GM18861 (cell line): Measurements from ENCODE around the gene MS4A14.
"Not testable (repeated sequence)": the region's sequence is repeated elsewhere in the genome, so short reads cannot be mapped to it uniquely, and the experiment has no call there.

Source experiments
- ATAC-seq: cut with Tn5 transposase; IDR thresholded peaks from one replicate; pipeline ENCODE4 v1.9.1; 2021; ENCODE audit not compliant: unreplicated experiment

The MS4A14 gene

DNA sequence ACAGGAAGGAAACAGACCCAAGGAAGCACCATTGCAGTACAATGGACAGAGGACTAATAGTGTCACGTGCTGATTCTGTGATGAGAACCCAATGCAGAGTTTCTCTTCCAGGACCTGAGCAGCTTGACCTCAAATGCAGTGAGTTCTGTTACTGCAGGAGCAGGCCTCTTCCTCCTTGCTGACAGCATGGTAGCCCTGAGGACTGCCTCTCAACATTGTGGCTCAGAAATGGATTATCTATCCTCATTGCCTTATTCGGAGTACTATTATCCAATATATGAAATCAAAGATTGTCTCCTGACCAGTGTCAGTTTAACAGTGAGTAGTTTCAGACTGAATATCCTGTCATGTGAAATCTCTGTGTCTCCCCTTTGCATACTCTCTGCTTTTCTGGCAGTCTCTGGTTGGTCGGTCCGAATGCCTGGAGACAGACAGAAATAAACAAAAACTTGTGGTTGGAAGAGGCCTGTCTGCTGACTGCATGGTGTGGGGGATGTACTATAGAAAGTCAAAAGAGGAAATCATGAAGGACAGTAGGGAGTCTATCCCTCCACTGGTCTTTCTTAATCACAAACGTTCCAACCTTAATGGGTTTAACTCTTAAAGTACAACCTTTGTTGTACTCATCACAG is 6.9 kb upstream of the MS4A14 start:
- peak; percentile 95 for ATAC-seq

DNA sequence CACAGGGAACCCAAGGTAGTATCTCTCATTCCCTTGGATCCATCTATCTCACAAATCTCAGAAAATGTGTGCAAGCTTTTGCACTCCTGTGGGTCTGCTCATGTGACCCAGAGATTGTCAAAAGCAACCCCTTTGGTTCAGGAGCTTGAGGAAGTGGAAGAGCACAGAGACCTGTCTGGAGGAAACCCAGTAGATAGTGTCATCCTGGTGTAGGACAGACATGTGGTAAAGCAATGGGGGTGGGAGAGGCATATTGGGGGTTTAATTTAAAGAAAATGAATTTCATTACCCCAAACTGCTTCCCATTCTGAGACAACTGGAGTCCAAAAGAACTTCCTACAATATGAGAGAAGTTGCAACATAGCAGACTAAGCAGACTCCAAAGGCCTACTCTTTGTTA is 5.8 kb upstream of the MS4A14 start:
- ATAC-seq = no peak

DNA sequence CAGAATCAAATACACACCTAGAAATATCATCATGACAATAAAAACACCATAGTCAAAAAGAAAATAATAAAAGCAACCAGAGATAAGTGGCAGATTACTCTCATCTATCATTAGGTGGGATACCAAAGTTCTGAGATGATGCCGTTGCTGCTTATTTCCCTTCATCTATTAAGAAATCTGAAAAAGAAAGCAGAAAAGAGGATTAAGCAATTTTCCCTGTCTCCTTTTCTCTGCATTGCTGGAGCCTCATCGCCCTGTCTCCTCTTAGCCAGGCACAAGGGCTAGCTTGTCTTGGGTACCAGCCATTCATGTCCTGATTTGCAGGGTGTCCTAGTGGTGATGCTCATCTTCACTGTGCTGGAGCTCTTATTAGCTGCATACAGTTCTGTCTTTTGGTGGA is 3.9 kb upstream of the MS4A14 start:
- no peak for ATAC-seq

DNA sequence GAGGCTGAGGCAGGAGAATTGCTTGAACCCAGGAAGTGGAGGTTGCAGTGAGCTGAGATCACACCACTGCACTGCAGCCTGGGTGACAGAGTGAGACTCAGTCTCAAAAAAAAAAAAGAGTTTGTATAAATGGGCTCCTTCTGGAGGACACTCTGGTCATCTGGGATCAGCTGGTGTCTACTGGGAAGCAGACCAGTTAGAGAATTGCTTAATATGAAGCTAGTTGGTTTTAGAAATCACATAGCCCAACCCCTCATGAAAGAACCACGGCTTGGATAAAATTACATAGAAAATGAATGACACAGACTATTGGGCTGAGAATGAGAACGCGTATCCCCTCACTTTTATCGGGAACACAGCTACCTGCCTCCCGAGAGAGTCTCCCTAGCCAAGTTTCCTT is 3.2 kb upstream of the MS4A14 start:
- no peak for ATAC-seq

DNA sequence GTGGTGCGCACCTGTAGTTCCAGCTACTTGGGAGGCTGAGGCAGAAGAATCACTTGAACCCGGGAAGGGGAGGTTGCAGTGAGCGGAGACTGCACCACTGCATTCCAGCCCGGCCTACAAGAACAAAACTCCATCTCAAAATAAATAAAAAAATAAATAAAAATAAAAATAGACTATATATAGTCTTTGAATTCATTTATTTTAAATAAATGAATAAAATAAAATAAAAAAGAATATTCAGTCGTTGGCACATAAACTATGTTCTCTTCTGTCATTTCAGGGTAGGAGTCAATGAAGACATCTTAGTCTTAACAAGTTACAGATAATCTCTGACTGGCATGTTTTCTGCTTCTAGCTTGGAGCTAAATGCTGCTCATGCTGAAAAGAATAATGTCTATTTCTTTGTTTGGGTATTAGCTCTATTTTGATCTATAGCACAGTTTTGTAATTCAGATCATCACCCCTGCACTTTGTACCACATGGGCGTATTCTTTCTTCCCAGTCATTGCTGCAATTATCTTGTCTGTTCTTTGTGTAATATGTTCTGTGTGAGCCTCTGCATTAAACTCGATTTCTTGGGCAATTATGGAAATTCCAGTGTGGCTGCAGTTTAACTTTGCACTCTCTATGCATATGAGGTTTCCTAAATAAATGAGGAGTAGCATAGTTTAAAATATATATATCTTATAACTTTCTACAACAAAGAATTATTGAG is 1.4 kb upstream of the MS4A14 start:
- no peak for ATAC-seq

DNA sequence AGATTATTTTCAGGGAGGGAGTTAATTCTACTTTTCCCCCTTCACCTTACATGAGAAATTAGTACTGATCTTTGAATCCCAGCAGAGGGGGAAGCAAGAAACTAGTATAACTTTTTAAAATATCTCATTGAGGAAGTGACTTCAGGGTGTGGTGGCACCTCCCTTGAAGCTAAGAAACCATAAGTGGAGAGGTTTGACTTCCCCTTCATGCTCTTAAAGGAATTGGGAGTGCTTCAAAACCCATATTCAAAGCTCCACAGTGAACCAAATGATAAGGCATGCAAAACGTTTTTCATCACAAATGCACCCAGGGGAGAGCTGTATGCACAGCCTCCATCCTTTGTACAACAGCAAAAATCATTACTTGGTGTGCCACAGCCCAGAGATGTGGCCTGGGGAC is 540 bp downstream of the MS4A14 start:
- ATAC-seq = no peak

DNA sequence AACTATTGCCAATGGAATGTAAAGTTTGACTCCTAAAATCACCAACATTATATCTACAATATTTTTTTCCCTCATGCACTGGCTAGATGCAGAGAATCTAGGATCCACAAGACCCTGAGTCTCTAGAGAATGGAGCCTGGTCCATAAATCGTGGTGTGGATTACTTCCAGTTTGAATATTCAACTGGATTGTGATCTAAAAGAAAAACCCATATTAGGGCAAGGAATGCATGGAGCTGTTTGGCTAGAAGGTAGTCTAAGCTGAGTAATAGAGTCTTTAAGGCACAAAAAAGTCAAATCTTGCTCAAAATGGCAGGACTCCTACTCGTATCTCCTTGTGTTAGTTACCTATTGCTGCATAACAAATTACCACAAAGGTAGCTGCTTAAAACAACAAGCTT is 23.8 kb downstream of the MS4A14 start:
- ATAC-seq = no peak

DNA sequence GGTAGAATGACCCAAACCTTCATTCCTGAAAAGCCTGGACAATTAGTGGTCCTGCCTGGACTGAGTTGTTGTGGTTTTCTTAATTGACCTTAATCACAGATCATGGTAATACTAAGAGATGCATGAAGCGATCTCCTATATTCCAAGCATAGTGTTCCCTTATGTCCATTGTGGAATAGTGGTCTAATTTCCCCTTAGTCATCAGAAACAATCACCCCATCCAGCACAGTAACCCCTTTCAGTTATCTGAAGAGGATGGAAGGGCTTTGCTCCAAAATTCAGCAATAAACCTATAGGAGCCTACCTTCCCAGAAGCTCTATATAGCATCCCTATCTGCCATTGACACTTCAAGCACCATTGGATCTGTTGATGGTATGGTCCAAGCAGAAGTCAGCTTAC is 26.4 kb downstream of the MS4A14 start:
- no peak for ATAC-seq

DNA sequence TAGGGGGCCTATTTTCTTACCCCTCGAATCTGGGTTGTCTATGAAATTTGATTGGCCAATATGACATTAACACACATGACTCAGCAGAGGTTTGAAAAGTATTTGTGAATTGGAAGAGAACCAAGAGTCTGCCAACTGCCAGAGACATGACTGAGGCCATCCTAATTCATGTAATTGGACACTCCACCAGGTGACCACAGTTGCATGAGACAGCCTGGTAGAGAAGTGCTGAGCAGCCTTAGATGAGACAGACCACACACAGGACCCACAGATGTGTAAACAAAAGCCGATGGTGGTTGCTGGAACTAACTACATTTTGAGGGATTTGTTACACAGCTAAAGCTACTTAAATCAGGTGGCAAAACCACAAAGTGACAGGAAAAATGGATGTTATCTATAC is 32.3 kb downstream of the MS4A14 start:
- ATAC-seq = no peak

DNA sequence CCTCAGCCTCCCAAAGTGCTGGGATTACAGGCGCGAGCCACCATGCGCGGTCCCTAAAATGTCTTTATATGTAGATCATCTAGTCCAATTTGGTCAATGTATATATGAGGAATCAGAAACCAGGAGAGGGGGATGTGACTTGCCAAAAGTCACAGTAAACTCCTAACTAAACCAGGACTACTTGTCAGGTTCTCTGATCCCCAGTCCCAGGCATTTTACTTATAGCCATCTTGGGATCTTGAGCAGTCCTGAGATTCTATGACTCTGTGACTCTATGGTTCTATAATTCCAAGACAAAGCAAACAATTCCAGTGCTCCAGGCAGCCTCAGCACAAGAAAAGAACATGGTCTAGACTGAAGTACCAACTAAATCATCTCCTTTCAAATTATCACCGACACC is 33.0 kb downstream of the MS4A14 start, which contains the start of gene MS4A5:
Gene MS4A5 (plus strand): TSS at position 301 of the 400 bp plus-strand sequence. CDS start 103 bp downstream, outside the sequence.
- ATAC-seq = no peak

DNA sequence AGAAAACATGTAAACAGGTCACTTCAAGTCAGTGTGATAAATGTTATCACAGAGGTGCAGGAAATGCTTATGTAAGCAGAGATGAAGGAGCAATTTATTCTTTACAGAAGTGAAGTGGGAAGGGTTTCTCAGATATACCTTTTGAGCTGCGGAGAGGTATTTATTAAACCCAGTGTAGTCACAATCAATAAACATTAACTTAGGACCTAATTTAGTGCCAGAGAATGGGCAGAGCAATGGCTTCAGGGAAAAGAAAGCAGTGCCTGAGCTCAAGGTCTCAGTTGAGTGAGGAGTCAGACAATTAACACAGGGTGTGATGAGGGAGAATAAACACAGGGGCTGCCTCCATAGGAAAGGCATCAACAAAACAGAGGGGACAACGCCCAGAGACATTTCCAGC is 35.0 kb downstream of the MS4A14 start:
- no peak for ATAC-seq

DNA sequence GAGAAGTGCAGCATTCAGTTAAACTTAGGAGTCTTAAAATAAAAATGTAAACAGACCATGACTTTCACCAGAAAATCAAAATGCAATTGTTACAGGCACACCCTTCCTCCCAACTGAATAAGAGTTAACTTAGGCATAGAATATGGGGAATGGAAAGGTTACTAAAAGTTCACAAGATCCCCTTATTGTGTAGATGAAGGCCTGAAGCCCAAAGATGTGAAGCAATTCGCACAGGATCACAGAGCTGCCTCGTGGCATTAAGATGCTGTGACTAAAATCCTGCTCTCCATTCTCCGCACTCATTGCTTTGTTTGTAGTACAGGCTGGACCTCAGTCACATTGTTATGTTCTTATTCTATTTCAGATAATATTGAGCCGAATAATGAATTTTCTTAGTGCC is 37.1 kb downstream of the MS4A14 start:
- no peak for ATAC-seq

DNA sequence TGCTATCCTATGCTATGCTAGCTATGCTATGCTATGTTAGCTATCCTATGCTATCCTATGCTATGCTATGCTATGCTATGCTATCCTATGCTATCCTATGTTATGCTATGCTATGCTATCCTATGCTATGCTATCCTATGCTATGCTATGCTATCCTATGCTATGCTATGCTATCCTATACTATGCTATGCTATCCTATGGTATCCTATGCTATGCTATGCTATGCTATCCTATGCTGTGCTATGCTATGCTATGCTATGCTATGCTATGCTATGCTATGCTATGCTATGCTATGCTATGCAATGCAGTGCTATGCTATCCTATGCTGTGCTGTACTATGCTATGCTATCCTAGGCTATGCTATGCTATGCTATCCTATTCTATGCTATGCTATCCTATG is 50.8 kb downstream of the MS4A14 start:
- no peak for ATAC-seq

DNA sequence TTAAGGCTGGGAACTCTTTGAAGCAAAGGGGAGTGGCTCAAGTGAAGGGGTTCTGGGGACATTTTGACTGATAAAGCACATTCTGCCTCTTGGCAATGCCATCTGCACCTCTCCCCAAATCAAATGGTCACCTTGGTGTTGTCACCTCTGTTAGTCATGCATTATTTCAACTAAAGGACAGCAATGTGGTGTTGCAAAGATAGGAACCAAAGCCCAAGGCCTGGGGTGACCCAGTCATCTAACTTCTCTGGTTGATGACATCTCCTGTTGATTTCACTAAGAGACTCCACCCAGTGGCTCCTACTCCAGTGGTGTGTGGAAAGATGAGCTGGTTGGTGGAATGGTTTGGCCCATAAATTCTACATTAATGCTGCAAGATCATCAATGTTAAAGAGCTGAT is 51.6 kb downstream of the MS4A14 start:
- ATAC-seq = no peak

DNA sequence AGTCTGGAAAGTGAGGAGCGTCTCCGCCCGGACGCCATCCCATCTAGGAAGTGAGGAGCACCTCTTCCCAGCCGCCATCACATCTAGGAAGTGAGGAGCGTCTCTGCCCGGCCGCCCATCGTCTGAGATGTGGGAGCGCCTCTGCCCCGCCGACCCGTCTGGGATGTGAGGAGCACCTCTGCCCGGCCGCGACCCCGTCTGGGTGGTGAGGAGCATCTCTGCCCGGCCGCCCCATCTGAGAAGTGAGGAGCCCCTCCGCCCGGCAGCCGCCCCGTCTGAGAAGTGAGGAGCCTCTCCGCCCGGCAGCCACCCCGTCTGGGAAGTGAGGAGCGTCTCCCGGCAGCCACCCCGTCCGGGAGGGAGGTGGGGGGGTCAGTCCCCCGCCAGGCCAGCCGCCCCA is 54.9 kb downstream of the MS4A14 start:
- ATAC-seq = not testable (repeated sequence)

DNA sequence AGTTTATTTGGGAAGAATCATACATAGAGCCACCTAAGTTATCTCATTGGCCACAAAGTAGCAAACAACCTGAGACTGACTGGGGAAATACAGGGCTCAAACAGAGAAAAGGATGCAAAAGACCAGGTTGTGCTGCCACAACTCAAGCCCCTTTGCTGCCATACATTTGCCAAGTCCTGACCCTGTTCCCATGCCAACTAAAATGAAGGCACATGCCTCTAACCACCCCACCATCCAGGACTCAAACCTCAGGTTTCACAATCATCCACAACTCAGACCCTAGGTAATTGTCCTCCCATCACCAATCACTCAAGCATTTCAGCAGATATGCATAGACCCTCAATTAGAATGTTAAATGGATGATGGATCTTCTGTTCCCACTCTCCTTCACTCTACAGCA is 58.0 kb downstream of the MS4A14 start:
- no peak for ATAC-seq

DNA sequence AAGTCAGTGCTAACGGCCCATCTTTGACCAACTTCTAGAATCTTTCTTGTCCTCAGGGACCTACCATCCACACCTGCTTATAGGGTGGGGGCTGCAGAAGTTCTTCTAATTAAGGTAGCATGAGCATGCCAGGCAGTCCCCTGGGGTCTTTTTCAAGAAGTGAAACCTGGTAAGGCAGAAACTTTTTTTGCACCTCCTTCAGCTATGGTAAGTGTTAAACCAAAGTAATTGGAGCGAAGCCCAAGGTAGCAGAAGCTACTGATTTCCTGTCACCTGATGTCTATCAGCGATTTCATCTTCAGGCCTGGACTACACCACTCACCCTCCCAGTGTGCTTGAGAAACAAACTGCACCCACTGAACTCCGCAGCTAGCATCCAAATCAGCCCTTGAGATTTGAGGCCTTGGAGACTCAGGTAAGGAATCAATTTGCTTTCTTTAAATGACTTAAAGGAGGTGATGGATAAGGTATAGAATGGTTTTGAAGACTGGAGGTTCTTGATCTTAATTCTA is 59.3 kb downstream of the MS4A14 start, which contains the start of gene MS4A1:
Gene MS4A1 (plus strand): TSS at position 317 of the 512 bp plus-strand sequence. CDS start 6,528 bp downstream, outside the sequence.
- ATAC-seq = peak; percentile 81

DNA sequence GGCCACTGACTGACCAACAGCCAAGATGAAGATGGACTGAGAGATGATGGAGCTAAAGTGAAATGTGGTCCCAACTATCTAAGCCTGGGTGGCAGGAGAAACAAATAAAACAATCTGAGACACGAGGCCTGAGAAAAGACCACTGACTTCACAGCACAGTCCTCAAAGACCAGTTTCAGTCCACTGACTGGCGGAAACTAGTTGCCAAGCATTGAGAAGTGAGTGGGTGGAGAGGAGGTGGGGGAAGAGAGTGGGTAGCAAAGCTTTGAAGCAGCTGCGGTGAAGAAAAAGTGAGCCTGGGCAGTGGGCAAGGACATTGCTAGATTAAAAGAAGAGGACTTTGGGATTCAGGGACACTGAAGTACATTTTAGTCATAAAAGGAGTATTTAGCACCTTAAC is 61.3 kb downstream of the MS4A14 start:
- peak; percentile 28 for ATAC-seq

DNA sequence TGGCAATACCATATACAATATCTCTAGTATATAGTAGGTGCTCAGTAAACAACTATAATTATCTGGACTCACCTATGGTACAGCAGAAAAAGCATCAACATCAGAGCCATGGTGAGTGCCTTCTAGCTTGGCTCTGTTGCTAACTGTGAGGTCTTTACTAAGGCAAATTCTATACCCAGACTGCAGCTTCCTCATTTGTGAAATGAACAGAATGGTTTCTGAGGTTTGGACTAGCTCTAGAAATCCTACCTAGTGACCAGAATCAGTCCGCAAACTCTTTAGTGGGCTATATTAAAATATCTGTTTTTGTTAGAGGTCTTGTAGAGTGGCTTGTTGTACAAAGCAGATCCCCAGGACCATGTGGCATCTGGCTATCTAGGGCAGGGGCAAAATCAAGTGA is 63.1 kb downstream of the MS4A14 start:
- ATAC-seq = no peak
